ENCODE results near the gene RAI14.
"Not testable (repeated sequence)": the region's sequence is repeated elsewhere in the genome, so short reads cannot be mapped to it uniquely, and the experiment has no call there.

RAI14 gene

GRCh38 chr5:34827588-34828506 lies 171.7 kb downstream of the RAI14 start:
- no peak for DNase-seq (ENCODE audit: extremely low spot score)
- no peak for TF ChIP-seq CTCF (IDR thresholded peaks at IDR 0.05; ENCODE audit: control extremely low read depth, extremely low read depth, low read depth, missing control alignments)
- POLR2A ChIA-PET, result no interaction called here
- CTCF ChIA-PET, result interaction anchor here (0.9 to 3.8 kb wide), 5 partner anchors 8 to 58 kb away, joined by 3 to 22 read pairs (median 4); no protein-coding TSS in a partner anchor

- CTCF ChIA-PET, result interaction anchor here (1.5 to 1.7 kb wide), 2 partner anchors 19 to 48 kb away, joined by 3 to 4 read pairs; no protein-coding TSS in a partner anchor
- POLR2A ChIA-PET; DNase-seq (ENCODE audit: extremely low spot score): not testable (repeated sequence)
Measured at GRCh38 chr5:34830827-34831226, 174.7 kb downstream of the RAI14 start.

- no peak for DNase-seq (ENCODE audit: extremely low spot score)
- TF ChIP-seq CTCF (IDR thresholded peaks at IDR 0.05; ENCODE audit: control extremely low read depth, extremely low read depth, low read depth, missing control alignments), result no peak
- ChIA-PET POLR2A (no interaction called here), CTCF (interaction anchor here (1.5 to 1.7 kb wide), 2 partner anchors 19 to 49 kb away, joined by 3 to 4 read pairs; no protein-coding TSS in a partner anchor)
Measured at GRCh38 chr5:34831303-34831702, 175.2 kb downstream of the RAI14 start.

GRCh38 chr5:34832568-34832967 lies 176.4 kb downstream of the RAI14 start:
- no peak for TF ChIP-seq CTCF (IDR thresholded peaks at IDR 0.05; ENCODE audit: control extremely low read depth, extremely low read depth, low read depth, missing control alignments)
- ChIA-PET CTCF (interaction anchor here (1.7 kb wide), 1 partner anchor 18 kb away, joined by 6 read pairs; no protein-coding TSS in a partner anchor), POLR2A (no interaction called here)

GRCh38 chr5:34833090-34833489 lies 177.0 kb downstream of the RAI14 start:
- CTCF ChIA-PET, result interaction anchor here (1.7 kb wide), 1 partner anchor 17 kb away, joined by 6 read pairs; no protein-coding TSS in a partner anchor
- DNase-seq (ENCODE audit: extremely low spot score), result no peak
- POLR2A ChIA-PET, result no interaction called here
- TF ChIP-seq CTCF (IDR thresholded peaks at IDR 0.05; ENCODE audit: control extremely low read depth, extremely low read depth, low read depth, missing control alignments), result no peak

More at GRCh38 chr5:34832568-34832967, 176.4 kb downstream of the RAI14 start:
- no peak for DNase-seq (ENCODE audit: extremely low spot score)

GRCh38 chr5:34833976-34834793 lies 178.1 kb downstream of the RAI14 start:
- ChIA-PET CTCF (interaction anchor here (1.7 to 5.0 kb wide), 3 partner anchors 7 to 59 kb away, joined by 4 to 22 read pairs (median 5); no protein-coding TSS in a partner anchor), POLR2A (no interaction called here)
- no peak for DNase-seq (ENCODE audit: extremely low spot score)
- no peak for TF ChIP-seq CTCF (IDR thresholded peaks at IDR 0.05; ENCODE audit: control extremely low read depth, extremely low read depth, low read depth, missing control alignments)

Measured in GM10248 (cell line).